Naive thymus-derived CD4-positive, alpha-beta T cell (primary cell): ENCODE measurements around the gene DDX39A. TPM values are rescaled to one million over a fixed set of nuclear protein-coding genes. Genes with fewer than 3 reads are reported as not detected.
"Not testable (repeated sequence)": the region's sequence is repeated elsewhere in the genome, so short reads cannot be mapped to it uniquely, and the experiment has no call there.

ENCODE experiments used
- ATAC-seq: fragments of 150-1000 bp; cut with Tn5 transposase; 2 replicates; pipeline ENCODE4 v1.10.0; 2021; ENCODE audit warnings: mild to moderate bottlenecking, moderate library complexity
- CTCF ChIA-PET: fragments of 350-600 bp; sonication (Branson Sonifier 250); formaldehyde crosslinking; loops from one replicate; lab custom pipeline; 2021; ENCODE audit warnings: antibody characterized with exemption; lab: Charles Lee
- POLR2A ChIA-PET: fragments of 350-600 bp; sonication (Branson Sonifier 250); formaldehyde crosslinking; loops from one replicate; lab custom pipeline; 2021; ENCODE audit warnings: antibody characterized with exemption, inconsistent platforms; lab: Charles Lee
- DNase-seq, 9 donors: peaks; one replicate each; pipeline versions ENCODE4 v3.0.0 to v3.0.0-alpha.2; 2020 to 2022; ENCODE audit warnings: mixed read lengths in 1 of 9
- H3K27ac ChIP-seq: one replicate; pipeline ENCODE4 v1.7.0; 2013; ENCODE audit warnings: mild to moderate bottlenecking, low read depth, low read length, moderate library complexity
- H3K27me3 ChIP-seq, 2 donors: one replicate each; pipeline ENCODE4 v1.7.0; 2013; ENCODE audit warnings: low read length in 2 of 2, mild to moderate bottlenecking in 2 of 2, moderate library complexity in 2 of 2; ENCODE audit not compliant: control insufficient read depth in 2 of 2, insufficient read depth in 2 of 2
- H3K36me3 ChIP-seq, 3 experiments: 1 replicate in 2 of 3; 2 replicates in 1 of 3; pipeline ENCODE4 v1.7.0; 2013; ENCODE audit warnings: low read length in 3 of 3, mild to moderate bottlenecking in 3 of 3, moderate library complexity in 1 of 3; ENCODE audit not compliant: insufficient read depth in 3 of 3, control insufficient read depth in 2 of 3
- H3K4me1 ChIP-seq, 2 donors: one replicate each; pipeline ENCODE4 v1.7.0; 2013; ENCODE audit warnings: low read length in 2 of 2, mild to moderate bottlenecking in 2 of 2, moderate library complexity in 1 of 2; ENCODE audit not compliant: control insufficient read depth in 2 of 2, insufficient read depth in 2 of 2
- H3K4me3 ChIP-seq: 2 replicates; pipeline ENCODE4 v1.7.0; 2013; ENCODE audit warnings: mild to moderate bottlenecking, low read length
- H3K9me3 ChIP-seq, 3 experiments: 1 replicate in 2 of 3; 2 replicates in 1 of 3; pipeline ENCODE4 v1.7.0; 2013; ENCODE audit warnings: low read length in 3 of 3; ENCODE audit not compliant: control insufficient read depth in 2 of 3
- H3K27ac Mint-ChIP-seq, 9 donors: one replicate each; pipeline ENCODE4 v1.8.0; 2020 to 2022; ENCODE audit warnings: mixed read lengths in 9 of 9, mild to moderate bottlenecking in 8 of 9, moderate library complexity in 5 of 9, inconsistent platforms in 2 of 9
- H3K27me3 Mint-ChIP-seq, 5 donors: one replicate each; pipeline ENCODE4 v1.8.0; 2021 to 2022; ENCODE audit warnings: mixed read lengths in 5 of 5, mild to moderate bottlenecking in 1 of 5
- H3K36me3 Mint-ChIP-seq, 5 donors: one replicate each; pipeline ENCODE4 v1.8.0; 2020 to 2022; ENCODE audit warnings: mixed read lengths in 5 of 5, mild to moderate bottlenecking in 3 of 5, inconsistent platforms in 1 of 5
- H3K4me1 Mint-ChIP-seq, 7 donors: one replicate each; pipeline ENCODE4 v1.8.0; 2020 to 2022; ENCODE audit warnings: mixed read lengths in 7 of 7, mild to moderate bottlenecking in 3 of 7, inconsistent platforms in 1 of 7
- H3K4me3 Mint-ChIP-seq, 10 donors: one replicate each; pipeline ENCODE4 v1.8.0; 2020 to 2022; ENCODE audit warnings: mild to moderate bottlenecking in 10 of 10, mixed read lengths in 10 of 10, moderate library complexity in 6 of 10, inconsistent platforms in 2 of 10
- H3K9me3 Mint-ChIP-seq, 11 donors: one replicate each; pipeline ENCODE4 v1.8.0; 2020 to 2022; ENCODE audit warnings: mixed read lengths in 11 of 11, mild to moderate bottlenecking in 4 of 11, inconsistent platforms in 1 of 11, moderate library complexity in 1 of 11
- intact Hi-C, 2 donors: fragments of 100-400 bp; cut with micrococcal nuclease; formaldehyde crosslinking; loops; one replicate each; pipeline ENCODE4 v1.15.1; 2023
- polyA plus RNA-seq, 2 donors: library from polyadenylated mRNA; unstranded; fragments of 300-500 nt; fragmentation: Illumina TruSeq; gene quantifications; one replicate each; pipeline ENCODE4 v1.2.3, GENCODE V29; 2021
- total RNA-seq, 6 experiments: library from RNA in 5 of 6; stranded (reverse) in 5 of 6; gene quantifications; 1 replicate in 5 of 6; 2 replicates in 1 of 6; pipeline ENCODE4 v1.2.3 and lab custom pipeline; 2021 to 2026

The DDX39A gene
- total and polyA plus RNA-seq, 7 experiments from 2014 or later: 98.6 to 288 (median 144) TPM

DNA sequence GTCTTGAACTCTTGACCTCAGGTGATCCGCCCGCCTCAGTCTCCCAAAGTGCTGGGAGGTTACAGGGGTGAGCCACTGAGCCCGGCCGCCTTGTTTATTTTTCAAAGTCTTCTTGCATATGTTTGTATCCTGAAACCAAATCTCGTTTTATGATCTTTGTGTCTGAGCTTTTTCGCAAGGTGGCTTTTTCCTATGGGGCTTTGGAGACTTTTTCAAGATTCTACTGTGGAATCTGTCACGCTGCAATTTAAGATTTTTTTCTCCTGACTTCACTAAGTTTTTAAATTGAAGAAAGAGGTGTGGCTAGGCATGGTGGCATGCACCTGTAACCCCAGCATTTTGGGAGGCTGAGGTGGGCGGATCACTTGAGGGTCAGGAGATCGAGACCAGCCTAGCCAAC lies 44.8 kb downstream of the DDX39A start:
- intact Hi-C loops: not testable (repeated sequence)
- H3K4me3 Mint-ChIP-seq: peak overlapping the region; percentile 6 to 80 (median 66)
- POLR2A ChIA-PET: interaction anchor here (0.5 to 23.0 kb wide), 8 partner anchors 5 to 238 kb away, joined by 3 to 433 read pairs (median 7); partner anchors contain the start of genes ADGRE5, ASF1B and DNAJB1

DNA sequence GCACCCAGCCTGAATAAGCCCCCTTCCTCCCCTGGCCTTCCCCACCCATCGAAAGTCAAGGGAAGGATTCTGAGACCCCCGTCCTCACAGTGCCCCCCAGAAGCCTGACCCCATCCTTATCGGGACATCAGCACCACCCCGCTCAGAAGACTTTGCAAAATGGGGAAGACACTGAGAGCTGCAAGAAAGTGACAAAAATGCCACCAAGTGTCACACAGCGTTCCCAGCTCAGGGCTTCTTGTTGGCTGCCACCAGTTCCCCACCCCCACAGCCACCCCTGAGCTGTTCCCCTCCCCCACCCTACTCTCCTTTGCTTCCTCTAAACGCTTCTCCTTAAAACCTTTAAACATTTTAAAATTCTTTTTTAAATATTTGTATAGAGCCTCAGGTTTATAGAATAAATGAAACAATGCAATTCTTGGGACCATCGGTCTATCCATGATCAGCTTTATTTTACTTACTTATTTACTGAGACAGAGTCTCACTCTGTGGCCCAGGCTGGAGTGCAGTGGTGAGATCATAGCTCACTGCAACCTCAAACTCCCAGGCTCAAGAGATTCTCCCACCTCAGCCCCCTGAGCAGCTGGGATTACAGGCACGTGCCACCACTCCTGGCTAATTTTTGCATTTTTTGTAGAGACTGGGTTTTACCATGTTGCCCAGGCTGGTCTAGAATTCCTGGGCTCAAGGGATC lies 46.6 kb downstream of the DDX39A start:
- Histone ChIP-seq H3K4me1 (peaks cover 74 to 82% of the 10 kb centered on the region in 2 donors), H3K27ac (peak overlapping the region; percentile 99)
- peaks cover 32 to 79% (median 66%) of the 10 kb centered on the region in 7 donors for H3K4me1 Mint-ChIP-seq
- DNase-seq, H3K27me3 Mint-ChIP-seq, H3K36me3 ChIP-seq, H3K9me3 Mint-ChIP-seq, intact Hi-C loops, H3K36me3 Mint-ChIP-seq, H3K27me3 ChIP-seq, ATAC-seq, H3K9me3 ChIP-seq, H3K4me3 ChIP-seq: not testable (repeated sequence)
- CTCF ChIA-PET: interaction anchor here (0.6 to 1.1 kb wide), 2 partner anchors 9 to 42 kb away, joined by 4 read pairs; partner anchors contain the start of gene ADGRE5
- peak overlapping the region; percentile 94 to 100 (median 98) for H3K27ac Mint-ChIP-seq
- POLR2A ChIA-PET: interaction anchor here (1.3 to 23.0 kb wide), 3 partner anchors 7 to 146 kb away, joined by 4 to 433 read pairs (median 433); partner anchors contain the start of genes ADGRE5 and DNAJB1
- peak overlapping the region; percentile 54 to 88 (median 80) for H3K4me3 Mint-ChIP-seq

More for the DNA sequence above, 44.8 kb downstream of the DDX39A start:
- H3K9me3 ChIP-seq, H3K4me3 ChIP-seq, H3K36me3 ChIP-seq, H3K27me3 ChIP-seq, H3K9me3 Mint-ChIP-seq, ATAC-seq, DNase-seq, H3K27me3 Mint-ChIP-seq, H3K36me3 Mint-ChIP-seq: not testable (repeated sequence)
- peak overlapping the region; percentile 94 to 99 (median 98) for H3K27ac Mint-ChIP-seq
- CTCF ChIA-PET: interaction anchor here (0.6 to 1.8 kb wide), 3 partner anchors 8 to 172 kb away, joined by 3 to 7 read pairs (median 3); no protein-coding TSS in a partner anchor
- peak overlapping the region; percentile 99 for H3K27ac ChIP-seq
- H3K4me1 ChIP-seq: peaks cover 59 to 64% of the 10 kb centered on the region in 2 donors
- H3K4me1 Mint-ChIP-seq: peaks cover 23 to 77% (median 64%) of the 10 kb centered on the region in 7 donors

DNA sequence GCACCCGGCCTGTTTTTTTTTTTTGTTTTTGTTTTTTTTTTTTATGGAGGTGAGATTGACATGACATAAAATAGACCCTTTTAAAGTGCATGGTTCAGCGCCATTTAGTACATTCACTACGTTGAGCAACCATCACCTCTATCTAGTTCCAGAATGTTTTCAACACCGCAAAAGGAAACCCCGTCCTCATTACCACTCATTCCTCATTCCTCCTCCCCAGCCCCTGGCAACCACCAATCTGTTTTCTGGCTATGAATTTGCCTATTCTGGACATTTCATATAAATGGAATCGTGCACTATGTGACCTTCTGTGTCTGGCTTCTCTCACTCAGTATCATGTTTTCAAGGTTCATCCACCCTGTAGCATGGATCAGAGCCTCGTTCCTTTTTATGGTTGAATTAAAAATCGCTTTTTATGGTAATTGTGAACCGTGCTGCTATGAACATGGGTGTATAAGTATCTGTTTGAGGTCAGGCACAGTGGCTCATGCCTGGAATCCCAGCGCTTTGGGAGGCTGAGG lies 47.8 kb downstream of the DDX39A start:
- POLR2A ChIA-PET: interaction anchor here (1.0 to 23.0 kb wide), 4 partner anchors 7 to 235 kb away, joined by 3 to 433 read pairs (median 218); partner anchors contain the start of genes ADGRE5 and ASF1B
- Histone ChIP-seq H3K27me3 (no peaks in the 10 kb centered on the region), H3K4me3 (no peak overlapping the region), H3K36me3 (no peaks in the 10 kb centered on the region), H3K27ac (peak overlapping the region; percentile 99), H3K4me1 (peaks cover 85 to 93% of the 10 kb centered on the region in 2 donors), H3K9me3 (no peaks in the 10 kb centered on the region)
- Mint-ChIP-seq H3K27me3 (no peaks in the 10 kb centered on the region), H3K9me3 (peaks cover 0 to 2% (median 0%) of the 10 kb centered on the region in 11 donors), H3K27ac (peak overlapping the region; percentile 94 to 100 (median 98)), H3K36me3 (peaks cover 0 to 11% (median 0%) of the 10 kb centered on the region in 5 donors), H3K4me1 (peaks cover 38 to 89% (median 75%) of the 10 kb centered on the region in 7 donors), H3K4me3 (peak overlapping the region; percentile 51 to 89 (median 76))
- CTCF ChIA-PET: no interaction called here
- DNase-seq (no peak), ATAC-seq (no peak)
- intact Hi-C loops: no loop called here

DNA sequence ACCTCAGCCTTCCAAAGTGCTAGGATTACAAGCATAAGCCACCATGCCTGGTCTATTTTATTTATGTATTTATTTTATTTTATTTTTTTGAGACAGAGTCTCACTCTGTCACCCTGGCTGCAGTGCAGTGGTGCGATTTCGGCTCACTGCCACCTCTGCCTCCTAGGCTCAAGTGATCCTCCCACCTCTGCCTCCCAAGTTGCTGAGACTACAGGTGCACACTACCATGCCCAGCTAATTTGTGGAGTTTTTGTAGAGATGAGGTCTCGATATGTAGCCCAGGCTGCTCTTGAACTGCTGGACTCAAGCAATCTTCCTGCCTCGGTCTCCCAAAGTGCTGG lies 48.2 kb downstream of the DDX39A start:
- no peak overlapping the region for H3K4me3 ChIP-seq
- no peaks in the 10 kb centered on the region for H3K36me3 ChIP-seq
- no peaks in the 10 kb centered on the region for H3K27me3 Mint-ChIP-seq
- peak overlapping the region; percentile 94 to 100 (median 98) for H3K27ac Mint-ChIP-seq
- intact Hi-C loops: loop anchor here in 1 of 2 donors (1.0 kb wide), 2 partner anchors 10 kb away; partner anchors contain the start of gene ADGRE5
- H3K36me3 Mint-ChIP-seq: peaks cover 0 to 11% (median 0%) of the 10 kb centered on the region in 5 donors
- peaks cover 38 to 89% (median 74%) of the 10 kb centered on the region in 7 donors for H3K4me1 Mint-ChIP-seq
- peaks cover 85 to 92% of the 10 kb centered on the region in 2 donors for H3K4me1 ChIP-seq
- H3K4me3 Mint-ChIP-seq: peak overlapping the region; percentile 68 to 91 (median 87)
- POLR2A ChIA-PET: interaction anchor here (0.5 to 23.0 kb wide), 10 partner anchors 9 to 338 kb away, joined by 3 to 433 read pairs (median 3); partner anchors contain the start of genes ADGRE5 and ASF1B
- H3K27me3 ChIP-seq: no peaks in the 10 kb centered on the region
- CTCF ChIA-PET: interaction anchor here (0.7 to 1.1 kb wide), 4 partner anchors 8 to 12 kb away, joined by 3 to 13 read pairs (median 3); no protein-coding TSS in a partner anchor
- no peak for ATAC-seq
- DNase-seq: no peak
- no peaks in the 10 kb centered on the region for H3K9me3 ChIP-seq
- H3K27ac ChIP-seq: peak overlapping the region; percentile 99
- H3K9me3 Mint-ChIP-seq: peaks cover 0 to 2% (median 0%) of the 10 kb centered on the region in 11 donors

DNA sequence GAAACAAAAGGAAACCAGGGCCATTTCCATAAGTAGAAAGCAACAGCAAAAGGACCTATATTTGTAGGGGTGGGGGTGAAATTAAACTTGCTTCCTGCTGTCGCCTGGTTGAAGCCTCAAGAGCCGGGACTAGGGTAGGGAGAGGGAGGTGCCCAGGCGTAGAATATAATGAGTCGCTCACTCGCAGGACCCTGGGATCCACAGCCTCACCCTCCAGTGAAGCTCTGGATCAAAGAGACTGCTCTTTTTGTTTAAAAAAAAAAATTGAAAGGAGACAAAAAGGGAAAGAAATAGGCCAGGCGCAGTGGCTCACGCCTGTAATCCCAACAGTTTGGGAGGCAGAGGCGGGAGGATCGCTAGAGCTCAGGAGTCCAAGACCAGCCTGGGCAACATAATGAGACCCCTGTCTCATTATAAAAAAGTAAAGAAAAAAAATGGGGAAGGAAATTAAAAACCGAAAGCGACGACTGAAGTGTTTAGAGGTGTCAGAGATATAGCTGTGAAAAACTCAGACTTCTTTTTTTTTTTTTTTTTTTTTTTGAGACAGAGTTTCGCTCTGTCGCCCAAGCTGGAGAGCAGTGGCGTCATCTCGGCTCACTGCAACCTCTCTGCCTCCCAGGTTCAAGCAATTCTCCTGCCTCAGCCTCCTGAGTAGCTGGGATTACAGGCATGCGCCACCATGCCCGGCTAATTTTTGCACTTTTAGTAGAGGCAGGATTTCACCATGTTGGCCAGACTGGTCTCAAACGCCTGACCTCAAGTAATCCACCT lies 48.8 kb downstream of the DDX39A start:
- H3K4me3 ChIP-seq: peak overlapping the region; percentile 75
- H3K27me3 ChIP-seq: no peaks in the 10 kb centered on the region
- peak in 7 of 9 donors; percentile 54 to 73 (median 67) for DNase-seq
- ChIA-PET CTCF (interaction anchor here (0.6 to 1.1 kb wide), 6 partner anchors 8 to 25 kb away, joined by 3 to 13 read pairs (median 3); no protein-coding TSS in a partner anchor), POLR2A (interaction anchor here (0.5 to 23.0 kb wide), 11 partner anchors 9 to 337 kb away, joined by 3 to 433 read pairs (median 3); partner anchors contain the start of genes ADGRE5 and ASF1B)
- H3K4me1 ChIP-seq: peaks cover 79 to 89% of the 10 kb centered on the region in 2 donors
- intact Hi-C loops: loop anchor here in 1 of 2 donors (1.0 kb wide), 2 partner anchors 9 to 11 kb away; partner anchors contain the start of gene ADGRE5
- peak overlapping the region; percentile 70 to 91 (median 88) for H3K4me3 Mint-ChIP-seq
- ATAC-seq: peak; percentile 24
- H3K27ac ChIP-seq: peak overlapping the region; percentile 99
- H3K9me3 Mint-ChIP-seq: peaks cover 0 to 2% (median 0%) of the 10 kb centered on the region in 11 donors
- H3K36me3 Mint-ChIP-seq: peaks cover 0 to 11% (median 0%) of the 10 kb centered on the region in 5 donors
- no peaks in the 10 kb centered on the region for H3K36me3 ChIP-seq
- no peaks in the 10 kb centered on the region for H3K9me3 ChIP-seq
- no peaks in the 10 kb centered on the region for H3K27me3 Mint-ChIP-seq
- H3K4me1 Mint-ChIP-seq: peaks cover 34 to 87% (median 72%) of the 10 kb centered on the region in 7 donors
- peak overlapping the region; percentile 94 to 100 (median 98) for H3K27ac Mint-ChIP-seq
